ENCODE data around the gene LRPAP1. TPM values are rescaled to one million over a fixed set of nuclear protein-coding genes. Genes with fewer than 3 reads are reported as not detected.

LRPAP1 gene
- total RNA-seq, 1 experiment from 2014 or later = 110 TPM

- in situ Hi-C loops (cut with HindIII; ENCODE audit: low pct_unique_long_range_greater_than_20kb, low sequenced_read_pairs) (no loop called here), intact Hi-C loops (cut with micrococcal nuclease; ENCODE audit: unreplicated experiment) (no loop called here)
- ATAC-seq (no peak), DNase-seq (ENCODE audit: low read depth, low spot score) (no peak)
- Histone ChIP-seq H3K36me3 (ENCODE audit: control insufficient read depth, insufficient read depth, low read length) (no peaks in the 10 kb centered on the region), H3K4me1 (ENCODE audit: control insufficient read depth, insufficient read depth, low read length) (no peaks in the 10 kb centered on the region), H3K27ac (ENCODE audit: low read length) (no peak overlapping the region), H3K27me3 (ENCODE audit: control insufficient read depth, insufficient read depth, low read length) (no peaks in the 10 kb centered on the region), H3K9me3 (ENCODE audit: control insufficient read depth, insufficient read depth, low read depth, low read length) (no peaks in the 10 kb centered on the region), H3K4me3 (ENCODE audit: low read depth in 2 of 2, low read length in 2 of 2) (no peak overlapping the region)
- BruUV-seq (replicated peaks) = no TSS peak
- ChIA-PET CTCF (no interaction called here), POLR2A (no interaction called here)
- TF ChIP-seq REST (IDR thresholded peaks at IDR 0.05; ENCODE audit: insufficient read depth in 1 of 2, low read depth in 2 of 2, low read length in 1 of 2) (no peak), SIN3A (IDR thresholded peaks at IDR 0.05; ENCODE audit: borderline replicate concordance, insufficient read depth, low read depth, low read length) (no peak), POLR2AphosphoS5 (IDR thresholded peaks at IDR 0.05; ENCODE audit: low read depth, low read length) (no peak), TCF7L2 (IDR thresholded peaks at IDR 0.05; ENCODE audit: low read depth, low read length) (no peak)
- TF ChIP-seq, protein P1, sequence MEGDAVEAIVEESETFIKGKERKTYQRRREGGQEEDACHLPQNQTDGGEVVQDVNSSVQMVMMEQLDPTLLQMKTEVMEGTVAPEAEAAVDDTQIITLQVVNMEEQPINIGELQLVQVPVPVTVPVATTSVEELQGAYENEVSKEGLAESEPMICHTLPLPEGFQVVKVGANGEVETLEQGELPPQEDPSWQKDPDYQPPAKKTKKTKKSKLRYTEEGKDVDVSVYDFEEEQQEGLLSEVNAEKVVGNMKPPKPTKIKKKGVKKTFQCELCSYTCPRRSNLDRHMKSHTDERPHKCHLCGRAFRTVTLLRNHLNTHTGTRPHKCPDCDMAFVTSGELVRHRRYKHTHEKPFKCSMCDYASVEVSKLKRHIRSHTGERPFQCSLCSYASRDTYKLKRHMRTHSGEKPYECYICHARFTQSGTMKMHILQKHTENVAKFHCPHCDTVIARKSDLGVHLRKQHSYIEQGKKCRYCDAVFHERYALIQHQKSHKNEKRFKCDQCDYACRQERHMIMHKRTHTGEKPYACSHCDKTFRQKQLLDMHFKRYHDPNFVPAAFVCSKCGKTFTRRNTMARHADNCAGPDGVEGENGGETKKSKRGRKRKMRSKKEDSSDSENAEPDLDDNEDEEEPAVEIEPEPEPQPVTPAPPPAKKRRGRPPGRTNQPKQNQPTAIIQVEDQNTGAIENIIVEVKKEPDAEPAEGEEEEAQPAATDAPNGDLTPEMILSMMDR (IDR thresholded peaks at IDR 0.05) = no peak
Measured at GRCh38 chr4:3495204-3495975, 36.8 kb downstream of the LRPAP1 start.

DNA sequence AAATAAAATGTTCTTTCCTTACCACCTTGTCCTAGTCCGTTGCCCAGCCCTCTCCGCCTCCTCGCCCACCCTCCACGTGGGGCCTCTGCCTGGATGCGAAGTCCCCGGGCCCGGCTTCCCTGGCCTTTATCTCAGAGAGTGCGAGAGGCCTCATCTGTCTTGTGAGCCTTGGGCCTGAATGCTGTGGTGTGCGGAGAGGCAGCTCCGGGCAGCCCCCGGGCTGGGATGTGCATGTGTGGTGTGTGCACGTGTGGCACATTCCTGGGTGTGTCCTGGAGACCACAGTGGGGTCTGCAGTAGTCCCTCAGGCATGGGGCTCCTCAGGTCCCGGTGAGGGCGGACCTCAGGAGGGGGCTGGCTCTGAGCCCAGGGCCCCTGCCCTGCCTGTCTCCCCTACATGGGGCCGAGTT, 37.8 kb downstream of the LRPAP1 start:
- TF ChIP-seq REST (IDR thresholded peaks at IDR 0.05; ENCODE audit: insufficient read depth in 1 of 2, low read depth in 2 of 2, low read length in 1 of 2) (no peak), TCF7L2 (IDR thresholded peaks at IDR 0.05; ENCODE audit: low read depth, low read length) (no peak), SIN3A (IDR thresholded peaks at IDR 0.05; ENCODE audit: borderline replicate concordance, insufficient read depth, low read depth, low read length) (no peak), POLR2AphosphoS5 (IDR thresholded peaks at IDR 0.05; ENCODE audit: low read depth, low read length) (no peak)
- TF ChIP-seq, protein P1 (IDR thresholded peaks at IDR 0.05) = no peak
- Histone ChIP-seq H3K9me3 (ENCODE audit: control insufficient read depth, insufficient read depth, low read depth, low read length) (no peaks in the 10 kb centered on the region), H3K4me3 (ENCODE audit: low read depth in 2 of 2, low read length in 2 of 2) (no peak overlapping the region), H3K27ac (ENCODE audit: low read length) (no peak overlapping the region), H3K27me3 (ENCODE audit: control insufficient read depth, insufficient read depth, low read length) (no peaks in the 10 kb centered on the region), H3K4me1 (ENCODE audit: control insufficient read depth, insufficient read depth, low read length) (no peaks in the 10 kb centered on the region), H3K36me3 (ENCODE audit: control insufficient read depth, insufficient read depth, low read length) (no peaks in the 10 kb centered on the region)
- DNase-seq (ENCODE audit: low read depth, low spot score) (no peak), ATAC-seq (no peak)
- CTCF ChIA-PET = no interaction called here
- POLR2A ChIA-PET = no interaction called here
- no TSS peak for BruUV-seq (replicated peaks)
- in situ Hi-C loops (cut with HindIII; ENCODE audit: low pct_unique_long_range_greater_than_20kb, low sequenced_read_pairs) (no loop called here), intact Hi-C loops (cut with micrococcal nuclease; ENCODE audit: unreplicated experiment) (no loop called here)

All from Panc1 (cell line).